Subcutaneous adipose tissue (tissue), 4 donors: Measurements from ENCODE around the gene USP20. TPM values are rescaled to one million over a fixed set of nuclear protein-coding genes. Genes with fewer than 3 reads are reported as not detected.

Experiments used
- total RNA-seq, 4 donors: library from RNA; depleted of rRNA; stranded (reverse); fragments of >200 nt; gene quantifications; one replicate each; pipeline ENCODE4 v1.1.0, GENCODE V29; 2016
- TF ChIP-seq, protein P1 (sequence below): fragments of 450-650 bp; IDR thresholded peaks from one replicate; pipeline ENCODE4 v1.5.1; 2016; ENCODE audit warnings: low read depth, mild to moderate bottlenecking, control low read depth, antibody characterized with exemption, moderate library complexity

Gene USP20
- total RNA-seq, 4 donors from 2014 or later = 12.1 to 23.7 (median 19.8) TPM

GRCh38 chr9:129879103-129879699 is 43.9 kb downstream of the USP20 start:
- TF ChIP-seq, protein P1, sequence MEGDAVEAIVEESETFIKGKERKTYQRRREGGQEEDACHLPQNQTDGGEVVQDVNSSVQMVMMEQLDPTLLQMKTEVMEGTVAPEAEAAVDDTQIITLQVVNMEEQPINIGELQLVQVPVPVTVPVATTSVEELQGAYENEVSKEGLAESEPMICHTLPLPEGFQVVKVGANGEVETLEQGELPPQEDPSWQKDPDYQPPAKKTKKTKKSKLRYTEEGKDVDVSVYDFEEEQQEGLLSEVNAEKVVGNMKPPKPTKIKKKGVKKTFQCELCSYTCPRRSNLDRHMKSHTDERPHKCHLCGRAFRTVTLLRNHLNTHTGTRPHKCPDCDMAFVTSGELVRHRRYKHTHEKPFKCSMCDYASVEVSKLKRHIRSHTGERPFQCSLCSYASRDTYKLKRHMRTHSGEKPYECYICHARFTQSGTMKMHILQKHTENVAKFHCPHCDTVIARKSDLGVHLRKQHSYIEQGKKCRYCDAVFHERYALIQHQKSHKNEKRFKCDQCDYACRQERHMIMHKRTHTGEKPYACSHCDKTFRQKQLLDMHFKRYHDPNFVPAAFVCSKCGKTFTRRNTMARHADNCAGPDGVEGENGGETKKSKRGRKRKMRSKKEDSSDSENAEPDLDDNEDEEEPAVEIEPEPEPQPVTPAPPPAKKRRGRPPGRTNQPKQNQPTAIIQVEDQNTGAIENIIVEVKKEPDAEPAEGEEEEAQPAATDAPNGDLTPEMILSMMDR = no peak

GRCh38 chr9:129879991-129880653 is 44.9 kb downstream of the USP20 start:
- TF ChIP-seq, protein P1 = no peak

GRCh38 chr9:129880654-129881546 is 45.6 kb downstream of the USP20 start:
- TF ChIP-seq, protein P1 = no peak

DNA sequence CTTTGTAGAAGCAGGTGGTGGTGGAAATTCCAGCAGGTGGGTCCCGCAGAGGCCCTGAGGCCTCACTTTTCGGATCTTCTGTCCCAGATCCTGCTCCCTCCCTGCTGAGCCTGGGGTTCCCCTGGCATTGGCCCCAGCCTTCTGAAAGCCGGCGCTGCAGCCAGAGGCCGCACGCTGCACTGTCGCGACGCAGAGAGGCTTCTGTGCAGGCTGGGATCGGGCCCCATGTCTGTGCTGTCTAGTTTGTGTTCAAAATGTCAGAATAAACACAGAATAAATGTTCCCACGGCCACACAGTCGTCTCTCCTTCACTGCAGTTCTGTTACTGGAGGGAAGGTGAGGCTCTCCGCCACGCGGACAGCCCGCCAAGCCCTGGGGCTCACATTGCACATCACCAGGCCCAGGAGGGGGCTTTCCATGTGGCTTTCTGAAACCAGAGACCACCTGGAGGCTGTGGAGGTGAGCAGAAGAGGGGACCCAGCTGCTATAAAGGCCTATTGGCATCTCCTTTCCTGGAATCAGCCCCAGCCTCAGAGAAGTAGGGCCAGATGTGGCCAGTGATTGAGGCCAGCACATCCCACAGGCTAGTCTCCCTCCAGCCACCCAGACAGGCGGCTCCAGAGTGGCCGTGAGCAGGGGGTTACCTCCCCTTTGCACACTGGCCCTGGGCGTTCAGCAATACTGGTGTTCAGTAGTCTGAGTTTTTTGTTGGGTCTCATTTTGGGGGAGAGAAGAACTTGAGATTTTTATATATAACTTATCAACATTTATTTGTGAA is 46.5 kb downstream of the USP20 start:
- TF ChIP-seq, protein P1 = no peak

GRCh38 chr9:129884220-129885017 is 49.2 kb downstream of the USP20 start:
- TF ChIP-seq, protein P1 = no peak

DNA sequence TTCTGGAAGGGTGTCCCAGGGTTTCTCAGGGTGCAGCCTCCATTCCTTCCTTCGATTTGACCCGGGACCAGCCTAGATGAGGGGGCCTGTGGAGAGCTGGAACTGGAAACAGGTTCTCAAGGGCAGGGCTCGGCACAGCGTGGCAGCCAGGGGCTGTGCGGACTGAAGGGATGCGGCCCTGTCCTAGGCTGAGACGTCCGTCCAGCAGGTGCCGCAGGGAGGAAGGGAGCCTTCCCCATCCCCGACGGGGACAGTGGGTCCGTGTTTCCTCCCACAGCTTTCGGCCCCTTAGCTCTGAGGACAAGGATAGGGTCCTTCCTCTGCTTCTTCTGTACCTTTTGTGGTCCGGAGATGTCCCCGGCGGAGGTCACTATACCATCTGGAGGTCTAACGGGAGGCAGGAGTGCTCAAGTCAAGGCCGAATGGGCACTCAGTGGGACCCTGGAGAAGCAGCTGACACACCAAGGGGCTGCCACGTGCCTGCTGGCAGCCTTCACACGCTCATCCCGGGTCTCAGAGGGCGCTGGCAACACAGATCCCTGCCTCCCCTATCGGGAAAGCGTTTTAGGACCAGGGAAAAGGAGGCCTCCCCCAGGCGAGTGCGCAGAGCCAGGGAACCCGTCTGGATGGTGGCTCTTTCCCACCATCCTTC is 49.9 kb downstream of the USP20 start:
- TF ChIP-seq, protein P1 = no peak
